ENCODE measurements around the gene GIMD1.

GIMD1 gene

DNA sequence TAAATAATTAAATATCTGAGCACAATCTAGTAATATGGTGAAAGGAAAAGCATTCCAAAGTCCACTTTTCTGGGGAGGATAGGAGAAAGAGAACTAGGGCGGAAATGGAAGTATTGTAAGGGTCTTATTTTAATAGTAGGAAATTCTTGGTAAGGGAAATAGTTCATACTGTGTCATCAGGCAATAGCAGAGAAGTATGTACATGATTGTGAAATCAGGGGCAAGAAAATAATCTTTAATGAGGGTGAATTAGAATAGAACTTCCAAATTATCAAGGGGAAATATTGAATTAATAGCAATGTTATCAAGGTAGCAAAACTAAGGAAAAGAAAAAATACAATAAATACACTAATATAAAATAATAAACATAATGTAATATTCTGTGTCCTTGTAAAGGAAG, 14.8 kb downstream of the GIMD1 start:
- TF ChIP-seq, protein P1, sequence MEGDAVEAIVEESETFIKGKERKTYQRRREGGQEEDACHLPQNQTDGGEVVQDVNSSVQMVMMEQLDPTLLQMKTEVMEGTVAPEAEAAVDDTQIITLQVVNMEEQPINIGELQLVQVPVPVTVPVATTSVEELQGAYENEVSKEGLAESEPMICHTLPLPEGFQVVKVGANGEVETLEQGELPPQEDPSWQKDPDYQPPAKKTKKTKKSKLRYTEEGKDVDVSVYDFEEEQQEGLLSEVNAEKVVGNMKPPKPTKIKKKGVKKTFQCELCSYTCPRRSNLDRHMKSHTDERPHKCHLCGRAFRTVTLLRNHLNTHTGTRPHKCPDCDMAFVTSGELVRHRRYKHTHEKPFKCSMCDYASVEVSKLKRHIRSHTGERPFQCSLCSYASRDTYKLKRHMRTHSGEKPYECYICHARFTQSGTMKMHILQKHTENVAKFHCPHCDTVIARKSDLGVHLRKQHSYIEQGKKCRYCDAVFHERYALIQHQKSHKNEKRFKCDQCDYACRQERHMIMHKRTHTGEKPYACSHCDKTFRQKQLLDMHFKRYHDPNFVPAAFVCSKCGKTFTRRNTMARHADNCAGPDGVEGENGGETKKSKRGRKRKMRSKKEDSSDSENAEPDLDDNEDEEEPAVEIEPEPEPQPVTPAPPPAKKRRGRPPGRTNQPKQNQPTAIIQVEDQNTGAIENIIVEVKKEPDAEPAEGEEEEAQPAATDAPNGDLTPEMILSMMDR (IDR thresholded peaks at IDR 0.05; ENCODE audit: low read length, missing control alignments) = no peak
- H3K4me3 ChIP-seq (replicated peaks; ENCODE audit: low read depth, low read length) = no peak overlapping the region
- DNase-seq (ENCODE audit: low read depth) = peak; percentile 16

DNA sequence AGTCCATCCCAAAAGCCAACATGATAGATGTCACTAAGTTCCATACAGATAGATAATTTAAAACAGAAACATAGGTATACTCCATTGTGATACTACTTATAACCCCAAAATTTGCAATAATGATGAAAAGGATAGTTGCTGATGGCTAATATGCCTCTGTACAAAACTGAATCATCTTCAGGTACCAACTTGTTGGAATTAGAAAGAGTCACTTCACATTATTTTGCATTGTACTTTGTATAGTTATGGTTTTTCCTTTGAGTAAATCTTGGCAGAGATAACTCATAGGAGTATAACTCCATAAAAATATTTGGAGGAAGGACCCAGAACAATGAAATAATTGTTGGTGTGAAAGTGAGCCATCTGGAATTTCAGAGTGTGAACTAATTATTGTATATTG, 17.6 kb downstream of the GIMD1 start:
- no peak for DNase-seq (ENCODE audit: low read depth)
- TF ChIP-seq, protein P1 (IDR thresholded peaks at IDR 0.05; ENCODE audit: low read length, missing control alignments) = no peak
- no peak overlapping the region for H3K4me3 ChIP-seq (replicated peaks; ENCODE audit: low read depth, low read length)

DNA sequence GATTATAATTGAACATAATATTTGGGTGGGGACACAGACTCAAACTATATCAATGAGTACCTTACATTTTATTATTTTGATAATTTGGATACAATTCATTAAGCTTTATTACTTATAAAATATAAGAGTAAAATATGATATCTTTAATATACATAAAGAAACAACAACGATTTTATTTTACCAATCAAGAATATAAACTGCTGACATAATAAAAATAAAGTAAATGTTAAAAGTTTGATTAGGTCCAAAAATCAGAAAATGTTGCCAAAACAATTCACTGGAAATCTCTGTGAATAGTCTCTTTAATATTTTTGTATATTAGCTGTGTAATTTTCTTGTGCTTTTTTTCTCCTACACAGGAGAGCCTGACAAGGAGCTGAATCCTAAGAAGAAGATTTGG, 21.4 kb downstream of the GIMD1 start:
- DNase-seq (ENCODE audit: low read depth) = no peak
- TF ChIP-seq, protein P1 (IDR thresholded peaks at IDR 0.05; ENCODE audit: low read length, missing control alignments) = no peak
- no peak overlapping the region for H3K4me3 ChIP-seq (replicated peaks; ENCODE audit: low read depth, low read length)

DNA sequence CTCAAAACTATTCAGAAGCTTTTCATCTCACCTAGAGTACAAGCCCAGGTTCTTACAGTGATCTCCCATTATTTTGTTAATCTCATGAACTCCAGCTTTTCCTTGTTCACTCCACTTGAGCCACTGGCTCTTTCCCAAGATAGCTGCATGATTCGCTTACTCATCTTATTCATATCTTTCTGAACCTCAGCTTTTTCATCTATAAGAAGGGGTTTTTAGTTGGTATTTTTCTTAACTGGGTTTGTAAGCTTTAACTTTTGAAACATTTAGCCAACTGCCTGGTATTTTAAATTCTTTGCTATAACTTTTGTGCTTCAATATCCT, 24.0 kb downstream of the GIMD1 start:
- no peak overlapping the region for H3K4me3 ChIP-seq (replicated peaks; ENCODE audit: low read depth, low read length)
- TF ChIP-seq, protein P1 (IDR thresholded peaks at IDR 0.05; ENCODE audit: low read length, missing control alignments) = no peak
- DNase-seq (ENCODE audit: low read depth) = peak; percentile 50

DNA sequence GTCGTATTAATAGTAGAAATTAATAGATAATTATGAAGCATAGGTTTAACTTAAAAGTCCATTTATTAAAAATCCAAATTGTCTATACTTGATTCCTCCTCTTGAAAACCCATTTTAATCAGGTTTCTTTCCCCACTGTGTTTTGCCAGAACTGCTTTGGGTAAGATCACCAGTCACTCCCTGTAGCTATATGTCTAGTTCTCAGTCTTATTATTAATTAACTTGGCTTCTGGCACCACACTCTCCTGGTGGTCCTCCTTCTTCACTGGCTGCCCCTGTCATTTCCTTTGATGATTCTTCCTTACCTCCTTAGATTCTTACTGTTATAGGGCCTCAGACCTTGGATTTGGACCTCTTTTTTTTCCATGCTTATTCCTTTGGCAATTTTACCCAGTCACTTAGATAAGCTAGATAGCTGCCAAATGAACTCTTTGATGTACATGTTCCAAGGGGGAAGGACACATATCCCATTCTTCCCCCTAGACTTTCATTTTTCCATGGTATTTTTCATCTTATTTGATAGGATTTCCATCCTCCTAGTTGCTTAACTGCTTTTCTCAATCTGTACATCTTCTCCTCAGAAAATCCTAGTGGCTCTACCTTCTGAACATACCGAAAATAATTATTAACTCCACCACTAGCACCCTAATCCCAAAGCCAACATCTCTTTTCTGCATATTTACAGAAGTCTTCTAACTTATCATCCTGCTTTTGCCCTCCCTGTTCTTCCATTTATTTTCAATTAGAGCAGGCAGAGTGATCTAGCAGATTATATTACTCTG, 24.5 kb downstream of the GIMD1 start:
- H3K4me3 ChIP-seq (replicated peaks; ENCODE audit: low read depth, low read length) = no peak overlapping the region
- TF ChIP-seq, protein P1 (IDR thresholded peaks at IDR 0.05; ENCODE audit: low read length, missing control alignments) = no peak
- DNase-seq (ENCODE audit: low read depth) = no peak

DNA sequence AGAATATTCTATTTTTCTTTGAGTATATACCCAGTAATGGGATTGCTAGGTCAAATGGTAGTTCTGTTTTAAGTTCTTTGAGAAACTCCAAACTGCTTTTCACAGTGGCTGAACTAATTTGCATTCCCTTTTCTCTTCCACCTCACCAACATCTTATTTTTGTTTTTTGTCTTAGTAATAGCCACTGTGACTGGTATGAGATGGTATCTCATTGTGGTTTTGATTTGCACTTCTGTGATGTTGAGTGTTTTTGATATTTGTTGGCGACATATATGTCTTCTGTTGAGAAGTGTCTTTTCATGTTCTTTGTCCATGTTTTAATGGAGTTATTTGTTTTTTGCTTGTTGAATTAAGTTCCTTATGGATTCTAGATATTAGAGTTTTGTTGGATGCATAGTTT, 27.8 kb downstream of the GIMD1 start:
- TF ChIP-seq, protein P1 (IDR thresholded peaks at IDR 0.05; ENCODE audit: low read length, missing control alignments) = no peak
- no peak overlapping the region for H3K4me3 ChIP-seq (replicated peaks; ENCODE audit: low read depth, low read length)
- DNase-seq (ENCODE audit: low read depth) = no peak

DNA sequence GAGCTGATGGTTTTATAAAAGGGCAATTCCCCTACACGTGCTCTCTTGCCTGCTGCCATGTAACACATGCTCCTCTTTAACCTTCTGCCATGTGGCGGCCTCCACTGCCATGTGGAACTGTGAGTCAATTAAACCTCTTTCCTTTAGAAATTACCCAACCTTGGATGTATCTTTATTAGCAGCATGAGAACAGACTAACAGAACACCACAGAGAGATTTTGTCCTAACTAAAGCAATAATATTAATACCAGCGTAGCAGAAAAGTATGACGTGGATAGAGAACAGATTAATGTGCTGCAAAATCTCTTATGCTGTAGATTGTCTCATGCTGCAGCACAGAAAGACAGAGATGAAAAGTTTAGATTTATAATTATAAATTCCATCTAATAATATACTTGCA, 29.1 kb downstream of the GIMD1 start:
- TF ChIP-seq, protein P1 (IDR thresholded peaks at IDR 0.05; ENCODE audit: low read length, missing control alignments) = no peak
- no peak overlapping the region for H3K4me3 ChIP-seq (replicated peaks; ENCODE audit: low read depth, low read length)
- no peak for DNase-seq (ENCODE audit: low read depth)
